Keratinocyte (primary cell): ENCODE results near the gene CCDC171. TPM values are rescaled to one million over a fixed set of nuclear protein-coding genes. Genes with fewer than 3 reads are reported as not detected.

ENCODE experiments used
- DNase-seq: peaks from one replicate; pipeline ENCODE4 v3.0.0-alpha.2; 2011; ENCODE audit warnings: low read depth, missing footprints, low spot score
- FAIRE-seq: peaks from 2 replicates; lab custom pipeline; 2011; peaks lifted over from hg19 to GRCh38; lab: Jason Lieb, UNC
- H2AFZ ChIP-seq: 2 replicates; pipeline ENCODE4 v1.6.0; 2012; ENCODE audit warnings: low read length, control low read depth, inconsistent platforms; ENCODE audit not compliant: control insufficient read depth
- H3K27ac ChIP-seq: 2 replicates; pipeline ENCODE4 v1.5.1; 2011; ENCODE audit warnings: low read length; ENCODE audit not compliant: control insufficient read depth, insufficient read depth
- H3K27me3 ChIP-seq: 3 replicates; pipeline ENCODE4 v1.6.0; 2011; ENCODE audit warnings: low read length; ENCODE audit not compliant: control insufficient read depth, insufficient read depth; ENCODE audit errors: extremely low read depth
- H3K36me3 ChIP-seq, 2 experiments: 2 replicates in 1 of 2; 3 replicates in 1 of 2; pipeline ENCODE4 v1.5.1; 2011; ENCODE audit warnings: low read length in 2 of 2, mild to moderate bottlenecking in 1 of 2; ENCODE audit not compliant: control insufficient read depth in 2 of 2, insufficient read depth in 2 of 2; ENCODE audit errors: extremely low read depth in 1 of 2
- H3K4me1 ChIP-seq: 3 replicates; pipeline ENCODE4 v1.5.1; 2011; ENCODE audit warnings: low read length; ENCODE audit not compliant: control insufficient read depth, insufficient read depth; ENCODE audit errors: extremely low read depth
- H3K4me2 ChIP-seq: 3 replicates; pipeline ENCODE4 v1.6.0; 2011; ENCODE audit warnings: low read depth, low read length; ENCODE audit not compliant: control insufficient read depth, insufficient read depth; ENCODE audit errors: extremely low read depth
- H3K4me3 ChIP-seq, 3 experiments: fragments of 200-600 bp in 1 of 3; sonication (generic) in 1 of 3; 2 replicates in 2 of 3; 3 replicates in 1 of 3; pipeline ENCODE4 v1.5.1; 2011 to 2016; ENCODE audit warnings: low read length in 3 of 3, mild to moderate bottlenecking in 3 of 3, control low read depth in 2 of 3, inconsistent platforms in 1 of 3, low read depth in 1 of 3, mixed read lengths in 1 of 3, mixed run types in 1 of 3, moderate library complexity in 1 of 3; ENCODE audit not compliant: control insufficient read depth in 2 of 3, insufficient read depth in 2 of 3; ENCODE audit errors: extremely low read depth in 1 of 3
- H3K79me2 ChIP-seq: 2 replicates; pipeline ENCODE4 v1.6.0; 2012; ENCODE audit warnings: low read length; ENCODE audit not compliant: control insufficient read depth, insufficient read depth
- H3K9ac ChIP-seq: 3 replicates; pipeline ENCODE4 v1.6.0; 2011; ENCODE audit warnings: low read length; ENCODE audit not compliant: control insufficient read depth, insufficient read depth; ENCODE audit errors: extremely low read depth
- H3K9me1 ChIP-seq: 3 replicates; pipeline ENCODE4 v1.6.0; 2011; ENCODE audit warnings: low read length; ENCODE audit not compliant: control insufficient read depth, insufficient read depth; ENCODE audit errors: extremely low read depth
- H3K9me3 ChIP-seq: 2 replicates; pipeline ENCODE4 v1.5.1; 2012; ENCODE audit warnings: low read depth, low read length; ENCODE audit not compliant: control insufficient read depth
- H4K20me1 ChIP-seq: 3 replicates; pipeline ENCODE4 v1.6.0; 2011; ENCODE audit warnings: low read length; ENCODE audit not compliant: control insufficient read depth, insufficient read depth; ENCODE audit errors: extremely low read depth
- CTCF ChIP-seq, 3 experiments: IDR thresholded peaks in 1 of 3; conservative IDR thresholded peaks in 1 of 3; optimal IDR thresholded peaks in 1 of 3; 2 replicates in 2 of 3; 3 replicates in 1 of 3; pipeline versions ENCODE3 to v1.5.1; 2011; ENCODE audit warnings: low read length in 3 of 3, mild to moderate bottlenecking in 3 of 3, moderate library complexity in 2 of 3, control low read depth in 1 of 3, inconsistent platforms in 1 of 3; ENCODE audit not compliant: insufficient read depth in 2 of 3; ENCODE audit errors: extremely low read depth in 1 of 3
- EZH2 ChIP-seq: IDR thresholded peaks from one replicate; pipeline ENCODE4 v1.6.1; 2012; ENCODE audit warnings: inconsistent platforms, mild to moderate bottlenecking, low read length, moderate library complexity
- dilution Hi-C: fragments of 300-500 bp; cut with MboI; formaldehyde crosslinking; loops from one replicate; pipeline ENCODE4 v1.7.0; 2020; ENCODE audit warnings: low sequenced_read_pairs; ENCODE audit not compliant: extremely low pct_ligation_motif_present
- polyA plus RNA-seq, 5 experiments: library from polyadenylated mRNA; depleted of rRNA in 3 of 5; stranded (reverse) in 3 of 5; stranded (forward) in 1 of 5; unstranded in 1 of 5; fragments of >200 nt; gene quantifications; 1 replicate in 1 of 5; 2 replicates in 3 of 5; 3 replicates in 1 of 5; pipeline versions ENCODE4 v1.2.1 to v1.2.3, GENCODE V29; 2011 to 2012; ENCODE audit warnings: missing spikeins in 2 of 5, low read depth in 1 of 5, low replicate concordance in 1 of 5

Gene CCDC171
- polyA plus RNA-seq, 1 donor (not counting 4 experiments of a cell fraction or from before 2014, with no cell fraction given): 0.46 TPM

DNA sequence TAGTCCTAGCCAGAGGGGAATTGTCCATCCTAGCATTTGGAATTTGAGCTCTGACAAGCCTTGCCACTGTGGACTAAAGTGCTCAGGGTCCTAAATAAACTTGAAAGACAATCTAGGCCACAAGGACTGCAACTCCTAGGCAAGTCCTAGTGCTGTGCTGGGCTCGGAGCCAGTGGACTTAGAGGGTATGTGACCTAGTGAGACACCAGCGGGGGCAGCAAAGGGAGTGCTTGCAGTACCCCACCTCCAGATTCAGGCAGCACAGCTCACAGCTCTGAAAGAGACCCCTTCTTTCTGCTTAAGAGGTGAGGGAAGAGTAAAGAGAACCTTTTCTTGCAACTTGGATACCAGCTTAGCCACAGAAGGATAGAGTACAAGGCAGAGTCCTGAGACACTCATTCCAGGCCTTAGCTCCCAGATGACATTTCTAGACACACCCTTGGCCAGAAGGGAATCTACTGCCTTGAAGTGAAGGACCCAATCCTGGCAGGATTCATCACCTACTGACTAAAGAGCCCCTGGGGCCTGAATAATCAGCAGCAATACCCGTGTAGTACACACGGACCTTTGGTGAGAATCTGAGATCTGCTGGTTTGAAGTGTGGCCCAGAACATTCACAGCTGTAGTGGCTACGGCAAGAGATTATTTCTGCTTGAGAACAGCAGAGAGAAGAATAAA is 164.6 kb downstream of the CCDC171 start:
- FAIRE-seq (no peak), DNase-seq (no peak)
- no peaks in the 10 kb centered on the region for H4K20me1 ChIP-seq
- H3K27me3 ChIP-seq: no peaks in the 10 kb centered on the region
- H3K9ac ChIP-seq: no peak overlapping the region
- H3K4me1 ChIP-seq: no peaks in the 10 kb centered on the region
- dilution Hi-C loops: no loop called here
- H3K36me3 ChIP-seq: no peaks in the 10 kb centered on the region
- H3K9me1 ChIP-seq: no peaks in the 10 kb centered on the region
- H3K27ac ChIP-seq: no peak overlapping the region
- no peak overlapping the region for H3K4me2 ChIP-seq
- no peak overlapping the region for H2AFZ ChIP-seq
- no peak overlapping the region for H3K4me3 ChIP-seq
- no peaks in the 10 kb centered on the region for H3K9me3 ChIP-seq
- H3K79me2 ChIP-seq: no peaks in the 10 kb centered on the region
- no peak for TF ChIP-seq EZH2
- TF ChIP-seq CTCF (optimal IDR thresholded peaks at IDR 0.05 in 1 of 3, IDR thresholded peaks at IDR 0.05 in 1 of 3, conservative IDR thresholded peaks at IDR 0.05 in 1 of 3; ENCODE audit: extremely low read depth in 1 of 3, insufficient read depth in 2 of 3, low read length in 3 of 3): no peak

- dilution Hi-C loops: no loop called here
- no peaks in the 10 kb centered on the region for H3K9me1 ChIP-seq
- H3K9ac ChIP-seq: no peak overlapping the region
- H4K20me1 ChIP-seq: no peaks in the 10 kb centered on the region
- no peaks in the 10 kb centered on the region for H3K27me3 ChIP-seq
- no peak for FAIRE-seq
- no peaks in the 10 kb centered on the region for H3K36me3 ChIP-seq
- H2AFZ ChIP-seq: no peak overlapping the region
- no peaks in the 10 kb centered on the region for H3K4me1 ChIP-seq
- H3K79me2 ChIP-seq: no peaks in the 10 kb centered on the region
- DNase-seq: no peak
- H3K4me2 ChIP-seq: no peak overlapping the region
- no peak overlapping the region for H3K4me3 ChIP-seq
- H3K27ac ChIP-seq: no peak overlapping the region
- TF ChIP-seq EZH2 (no peak), CTCF (optimal IDR thresholded peaks at IDR 0.05 in 1 of 3, IDR thresholded peaks at IDR 0.05 in 1 of 3, conservative IDR thresholded peaks at IDR 0.05 in 1 of 3; ENCODE audit: extremely low read depth in 1 of 3, insufficient read depth in 2 of 3, low read length in 3 of 3) (no peak)
- H3K9me3 ChIP-seq: no peaks in the 10 kb centered on the region
These were observed 165.6 kb downstream of the CCDC171 start for GRCh38 chr9:15718423-15718822.
